Hematopoietic multipotent progenitor cell treated with erythropoietin and hydrocortisone succinate and interleukin-3 and kit ligand, for 6 days (in vitro differentiated cells): ENCODE measurements around the gene SHCBP1L.

Experiments used
- DNase-seq: peaks from one replicate; pipeline ENCODE4 v3.0.0-alpha.2; 2015

Gene SHCBP1L

DNA sequence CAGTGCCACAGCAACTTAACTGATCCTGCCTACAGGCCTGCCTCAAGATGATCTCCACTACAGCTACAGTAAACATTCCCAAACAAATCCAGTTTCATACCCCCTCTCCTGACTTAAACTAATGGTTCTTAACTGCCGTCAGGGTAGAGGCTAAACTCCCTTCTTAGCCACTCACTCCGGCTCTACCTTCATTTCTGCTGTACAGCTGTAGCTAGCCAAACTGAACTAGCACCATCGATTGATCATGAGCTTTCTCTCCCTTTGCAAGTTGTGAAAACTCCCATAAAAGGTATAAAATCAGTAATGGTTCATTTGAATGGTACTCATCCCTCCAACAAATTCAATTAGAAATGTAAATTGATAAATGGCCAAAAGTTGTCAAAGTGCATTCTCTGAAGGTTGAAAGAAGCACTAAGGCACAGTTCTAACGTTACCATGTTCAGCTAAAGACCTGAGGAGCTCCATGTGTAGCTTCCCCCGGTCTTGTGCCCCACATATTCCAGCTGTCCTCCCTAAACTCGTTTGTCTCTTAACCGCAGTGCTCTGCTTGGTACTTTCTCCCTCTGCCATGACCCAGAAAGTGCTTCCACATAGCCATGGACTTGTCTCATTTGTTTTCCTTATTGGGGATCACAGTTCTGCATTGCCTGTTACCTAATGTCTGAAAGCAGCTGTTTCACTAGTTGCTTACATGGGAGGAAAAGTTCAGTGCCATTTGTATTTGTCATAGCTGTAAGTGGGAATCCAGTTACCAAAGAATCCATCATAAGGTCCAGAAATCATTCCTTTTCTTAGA, 64.0 kb downstream of the SHCBP1L start:
- no peak for DNase-seq

DNA sequence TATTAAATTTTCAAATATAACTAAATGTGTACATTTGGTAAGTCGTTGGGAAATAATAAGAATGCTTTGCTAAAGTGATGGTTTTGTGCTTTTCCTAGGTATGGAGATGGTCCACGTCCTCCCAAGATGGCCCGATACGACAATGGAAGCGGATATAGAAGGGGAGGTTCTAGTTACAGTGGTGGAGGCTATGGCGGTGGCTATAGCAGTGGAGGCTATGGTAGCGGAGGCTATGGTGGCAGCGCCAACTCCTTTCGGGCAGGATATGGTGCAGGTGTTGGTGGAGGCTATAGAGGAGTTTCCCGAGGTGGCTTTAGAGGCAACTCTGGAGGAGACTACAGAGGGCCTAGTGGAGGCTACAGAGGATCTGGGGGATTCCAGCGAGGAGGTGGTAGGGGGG, 66.0 kb downstream of the SHCBP1L start:
- no peak for DNase-seq

DNA sequence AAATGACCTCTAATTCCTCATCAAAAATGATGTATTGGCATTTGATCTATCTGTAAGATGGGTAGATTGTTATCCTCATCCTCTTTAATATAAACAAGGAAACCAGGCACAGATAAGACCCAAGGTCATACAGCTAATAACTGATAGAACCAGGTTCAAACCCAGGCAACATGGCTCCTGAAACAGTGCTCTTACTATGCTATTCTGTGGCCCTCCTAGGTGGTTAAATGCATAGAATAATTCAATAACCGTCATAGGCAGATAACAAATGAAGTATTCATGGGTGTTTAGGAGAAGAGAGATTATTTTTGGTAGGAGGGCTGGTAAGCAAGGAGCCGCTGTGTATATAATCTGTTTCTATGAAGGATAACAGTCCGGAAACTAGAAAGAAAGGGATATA, 67.4 kb downstream of the SHCBP1L start:
- no peak for DNase-seq

DNA sequence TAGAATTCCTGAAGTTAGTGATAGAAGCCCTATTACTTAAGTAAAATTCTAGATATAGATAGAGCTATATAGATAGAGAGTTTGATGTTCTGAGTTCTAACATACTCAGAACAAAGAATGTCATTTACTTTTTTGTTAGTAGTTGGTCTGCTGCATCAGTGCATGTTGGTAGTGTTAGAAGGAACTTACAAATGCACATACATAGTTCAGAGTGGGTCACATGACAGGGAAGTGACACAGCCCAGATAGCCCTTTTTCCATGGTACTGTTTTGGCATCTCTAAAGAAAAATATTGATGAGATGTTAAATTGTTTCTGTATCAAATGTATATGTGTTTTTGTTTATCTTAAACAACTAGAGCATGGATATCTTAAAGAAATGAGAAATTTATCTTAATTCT, 68.1 kb downstream of the SHCBP1L start:
- no peak for DNase-seq

DNA sequence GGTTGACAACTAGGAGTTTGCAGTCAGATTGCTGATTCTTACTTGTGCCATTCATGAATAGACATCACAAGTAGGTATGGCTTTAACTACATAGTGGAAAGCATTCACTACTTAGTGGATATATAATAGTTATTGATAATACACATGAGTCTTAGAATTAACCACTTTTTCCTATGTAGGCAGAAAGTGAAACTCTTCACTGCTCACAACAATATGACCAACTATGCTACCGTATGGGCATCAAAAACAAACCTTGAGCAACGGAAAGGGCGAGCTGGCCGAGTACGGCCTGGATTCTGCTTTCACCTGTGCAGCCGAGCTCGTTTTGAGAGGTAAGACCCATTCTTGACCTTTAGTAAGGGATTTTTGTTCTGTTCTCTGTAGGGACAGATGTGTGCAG, 75.1 kb downstream of the SHCBP1L start:
- DNase-seq, result no peak

DNA sequence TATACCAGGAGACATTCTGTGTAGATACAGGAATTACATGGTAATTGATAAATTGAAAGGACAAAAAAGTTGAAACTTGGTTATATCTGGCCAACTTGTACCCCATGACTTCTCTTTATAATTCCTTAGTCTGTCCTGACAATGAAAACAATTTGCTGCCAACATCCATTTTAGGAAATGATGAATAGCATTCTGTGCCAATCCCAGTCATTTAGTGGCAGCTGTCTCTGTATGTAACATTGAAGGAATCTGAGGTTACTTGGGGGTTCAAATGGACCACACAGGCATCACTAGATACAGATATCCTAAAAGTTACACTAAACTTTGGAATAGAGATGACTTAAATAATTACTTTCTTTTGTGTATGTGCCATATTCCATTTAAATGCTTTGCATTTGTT, 75.6 kb downstream of the SHCBP1L start:
- no peak for DNase-seq

DNA sequence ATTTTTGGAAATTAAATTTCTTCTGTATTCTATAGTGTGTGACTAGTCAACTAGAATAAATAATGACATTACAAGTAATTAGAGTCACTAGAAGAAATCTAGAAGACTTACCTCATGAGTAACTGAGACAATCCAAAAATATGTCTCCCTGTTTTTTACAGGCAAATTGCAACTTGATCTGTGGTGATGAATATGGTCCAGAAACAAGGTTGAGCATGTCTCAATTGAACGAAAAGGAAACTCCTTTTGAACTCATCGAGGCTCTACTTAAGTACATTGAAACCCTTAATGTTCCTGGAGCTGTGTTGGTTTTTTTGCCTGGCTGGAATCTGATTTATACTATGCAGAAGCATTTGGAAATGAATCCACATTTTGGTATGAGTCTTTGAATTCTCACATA, 77.1 kb downstream of the SHCBP1L start:
- no peak for DNase-seq

DNA sequence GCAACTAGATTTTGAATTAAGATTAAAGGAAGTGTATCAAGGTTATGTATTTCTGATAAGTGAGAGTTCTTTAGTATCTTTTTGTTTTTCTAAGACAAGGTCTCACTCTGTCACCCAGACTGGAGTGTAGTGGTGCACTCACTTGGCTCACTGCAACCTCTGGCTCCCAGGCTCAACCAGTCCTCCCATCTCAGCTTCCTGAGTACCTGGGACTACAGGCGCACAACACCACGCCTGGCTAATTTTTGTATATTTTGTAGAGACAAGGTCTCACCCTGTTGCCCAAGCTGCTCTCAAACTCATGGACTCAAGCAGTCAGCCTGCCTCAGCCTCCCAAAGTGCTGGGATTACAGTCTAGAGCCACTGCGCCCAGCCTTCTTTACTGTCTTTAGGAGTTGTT, 80.1 kb downstream of the SHCBP1L start:
- no peak for DNase-seq

DNA sequence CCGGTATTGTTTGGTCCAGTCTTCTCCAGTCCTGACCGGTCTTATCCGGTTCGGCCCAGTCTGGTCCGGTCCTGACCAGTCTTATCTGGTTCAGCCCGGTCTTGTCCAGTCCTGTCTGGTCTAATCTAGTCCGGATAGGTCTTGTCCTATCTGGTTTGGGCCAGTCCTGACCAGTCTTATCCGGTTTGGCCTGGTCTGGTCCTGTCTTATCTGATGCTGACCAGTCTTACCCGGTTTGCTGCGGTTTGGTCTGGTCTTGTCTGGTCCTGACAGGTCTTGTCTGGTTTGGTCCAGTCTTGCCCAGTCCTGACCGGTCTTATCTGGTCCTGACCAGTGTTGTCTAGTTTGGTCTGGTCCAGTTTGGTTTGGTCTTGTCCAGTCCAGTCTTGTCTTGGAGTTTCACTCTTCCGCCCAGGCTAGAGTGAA, 83.7 kb downstream of the SHCBP1L start:
- no peak for DNase-seq

DNA sequence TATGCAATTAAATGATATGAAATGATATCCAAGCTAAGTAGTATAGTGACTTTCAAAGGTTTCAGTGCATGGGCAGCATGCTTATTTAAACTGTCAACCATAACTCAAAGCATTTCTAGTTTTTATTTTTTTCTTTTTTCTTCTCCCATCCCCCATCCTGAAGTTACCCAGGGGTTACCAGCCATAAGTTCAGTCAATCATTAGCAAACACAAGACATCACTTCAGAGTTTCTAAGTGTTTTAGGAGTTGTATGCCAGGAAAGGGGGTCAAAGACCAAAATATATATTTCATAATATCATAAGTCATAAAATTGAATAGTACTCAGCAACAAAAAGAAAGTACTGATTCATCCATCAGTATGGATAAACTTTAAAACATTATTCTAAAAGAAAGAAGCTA, 85.1 kb downstream of the SHCBP1L start:
- DNase-seq, result no peak

DNA sequence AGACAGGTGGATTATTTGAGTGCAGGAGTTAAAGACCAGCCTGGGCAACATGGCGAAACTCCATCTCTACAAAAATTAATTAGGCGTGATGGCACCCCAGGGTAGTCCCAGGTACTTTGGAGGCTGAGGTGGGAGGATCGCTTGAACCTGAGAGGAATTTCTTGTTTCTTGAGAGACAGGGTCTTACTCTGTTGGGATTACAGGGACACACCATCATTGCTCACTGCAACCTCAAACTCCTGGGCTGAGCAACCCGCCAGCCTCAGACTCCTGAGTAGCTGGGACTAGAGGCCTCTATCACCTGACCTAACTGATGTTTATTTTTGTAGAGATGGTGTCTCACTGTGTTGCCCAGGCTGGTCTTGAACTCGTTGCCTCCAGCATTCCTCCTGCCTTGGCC, 89.0 kb downstream of the SHCBP1L start:
- no peak for DNase-seq

DNA sequence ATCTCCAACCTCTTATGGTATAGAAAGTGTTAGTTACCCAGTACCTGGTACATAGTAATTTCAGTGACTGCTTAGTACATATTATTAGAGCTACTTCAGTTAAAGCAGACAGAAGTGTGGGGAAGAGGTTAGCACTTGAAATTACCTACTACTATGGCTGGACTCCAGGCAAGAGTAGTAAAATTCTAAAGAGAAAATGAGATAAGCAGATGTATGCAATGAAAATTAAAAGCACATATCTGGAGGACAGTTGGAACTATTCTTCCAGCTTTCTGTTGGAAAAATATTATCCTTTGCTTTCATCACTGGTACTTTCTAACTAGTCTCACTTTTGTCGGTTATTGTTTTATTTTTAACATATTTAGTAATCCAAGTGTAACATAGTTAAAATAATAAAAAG, 90.1 kb downstream of the SHCBP1L start:
- no peak for DNase-seq

DNA sequence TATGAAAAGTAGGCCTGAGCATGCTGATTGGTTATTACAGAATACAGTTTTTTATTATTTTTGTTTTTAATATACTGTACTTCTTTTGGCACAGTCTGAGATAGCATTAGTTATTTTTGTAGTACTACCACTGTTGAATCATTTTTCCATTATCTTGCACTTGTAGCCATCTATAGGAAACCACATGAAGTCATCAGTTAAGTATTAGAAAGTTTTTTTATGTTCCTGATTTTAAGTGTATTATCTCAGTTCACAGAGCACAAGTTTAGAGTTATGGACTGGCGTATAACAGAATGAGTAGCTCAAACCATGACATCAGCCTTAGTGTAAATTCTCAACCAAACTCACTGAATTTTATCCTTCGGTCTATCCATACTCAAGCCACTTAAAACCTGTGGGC, 91.0 kb downstream of the SHCBP1L start:
- peak; percentile 17 for DNase-seq

DNA sequence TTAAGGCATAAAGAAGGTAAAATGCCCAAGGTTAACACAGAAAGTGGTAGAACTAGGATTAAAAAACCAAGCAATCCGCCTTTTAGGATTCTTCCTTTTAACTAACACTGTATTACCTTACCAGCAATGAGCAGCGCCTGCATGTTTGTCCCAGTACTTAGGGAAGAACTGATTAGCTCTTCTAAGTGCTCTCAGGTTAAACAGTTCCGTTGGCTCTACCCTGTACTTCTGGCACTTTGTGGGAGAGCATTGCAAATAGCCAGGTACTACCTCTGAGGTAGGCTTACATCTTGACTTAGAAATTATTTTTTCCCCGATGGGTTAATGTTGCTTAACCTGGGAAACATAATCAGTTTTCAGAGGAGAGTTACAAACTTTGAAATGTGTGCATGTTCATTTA, 92.3 kb downstream of the SHCBP1L start:
- no peak for DNase-seq

DNA sequence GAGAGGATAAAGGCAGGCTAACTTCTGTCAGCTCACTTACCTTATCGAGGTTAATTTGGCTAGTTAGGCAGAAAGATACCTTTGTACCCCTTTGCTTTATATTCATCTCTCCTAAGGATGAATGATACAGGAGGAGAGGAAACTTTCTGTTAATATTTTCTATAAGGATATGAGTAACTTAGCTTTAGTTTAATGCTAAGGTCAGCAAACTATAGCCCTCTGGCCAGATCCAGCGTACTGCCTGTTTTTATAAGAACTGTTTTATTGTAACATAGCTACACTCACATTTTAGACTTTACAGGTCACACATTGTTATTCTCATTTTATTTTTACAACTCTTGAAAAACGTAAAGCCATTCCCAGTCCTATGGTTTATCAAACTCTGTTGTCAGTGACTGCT, 95.8 kb downstream of the SHCBP1L start:
- DNase-seq, result no peak

DNA sequence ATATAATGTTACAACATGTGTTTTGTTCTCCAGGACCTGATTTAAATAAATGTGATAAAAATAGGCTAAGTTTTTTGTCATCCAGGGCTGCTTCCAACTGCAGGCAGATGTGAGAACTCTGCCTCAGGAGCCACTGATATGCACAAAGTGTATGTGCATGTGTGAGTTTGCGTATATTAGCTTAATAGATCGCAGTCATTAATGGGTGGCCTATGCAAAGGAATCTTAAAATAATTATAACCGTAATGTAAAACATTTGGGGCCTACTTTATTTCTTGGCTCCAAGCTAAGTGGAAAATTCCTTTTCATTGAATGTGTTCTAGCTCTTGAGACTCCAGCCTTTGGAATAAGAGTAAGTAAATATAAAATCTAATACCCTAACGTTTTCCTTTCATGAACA, 97.1 kb downstream of the SHCBP1L start:
- no peak for DNase-seq

DNA sequence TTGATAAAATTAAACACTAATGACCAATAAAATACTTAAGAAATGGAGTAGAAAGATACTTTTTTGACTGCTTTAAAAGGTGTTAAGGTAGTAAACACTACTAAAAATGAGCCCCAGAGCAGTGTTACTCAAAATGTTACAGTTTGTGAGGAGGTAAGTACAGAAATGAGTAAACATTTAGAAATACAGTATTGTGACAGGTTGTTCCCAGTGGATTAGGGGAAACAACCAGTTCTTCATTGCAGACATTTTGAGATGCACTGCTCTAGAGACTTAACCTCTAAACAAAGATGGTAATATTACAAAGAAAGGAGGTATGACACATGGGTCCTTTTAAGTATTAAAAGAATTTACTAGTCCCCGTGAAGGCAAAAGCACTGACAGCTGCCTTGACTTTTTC, 101.1 kb downstream of the SHCBP1L start:
- no peak for DNase-seq

DNA sequence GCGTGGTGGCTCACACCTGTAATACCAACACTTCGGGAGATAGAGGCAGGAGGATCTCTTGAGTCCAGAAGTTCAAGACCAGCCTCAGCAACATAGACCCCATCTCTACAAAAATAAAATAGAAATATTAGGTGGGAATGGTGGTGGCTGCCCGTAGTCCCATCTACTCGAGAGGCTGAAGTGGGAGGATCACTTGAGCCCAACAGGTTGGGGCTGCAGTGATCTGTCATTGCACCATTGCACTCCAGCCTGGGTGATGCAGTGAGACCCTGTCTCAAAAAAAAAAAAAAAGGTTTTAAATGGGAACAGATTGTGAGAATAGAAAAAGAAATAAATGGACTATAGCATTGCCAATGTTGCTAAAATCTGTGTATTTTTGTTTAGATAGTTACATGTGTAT, 102.6 kb downstream of the SHCBP1L start:
- no peak for DNase-seq
